ENCODE data around the gene FAM124B. TPM values are rescaled to one million over a fixed set of nuclear protein-coding genes. Genes with fewer than 3 reads are reported as not detected.

Gene FAM124B
- total and polyA plus RNA-seq, 8 donors: 0.09 to 0.78 (median 0.29) TPM; not detected in 1

DNA sequence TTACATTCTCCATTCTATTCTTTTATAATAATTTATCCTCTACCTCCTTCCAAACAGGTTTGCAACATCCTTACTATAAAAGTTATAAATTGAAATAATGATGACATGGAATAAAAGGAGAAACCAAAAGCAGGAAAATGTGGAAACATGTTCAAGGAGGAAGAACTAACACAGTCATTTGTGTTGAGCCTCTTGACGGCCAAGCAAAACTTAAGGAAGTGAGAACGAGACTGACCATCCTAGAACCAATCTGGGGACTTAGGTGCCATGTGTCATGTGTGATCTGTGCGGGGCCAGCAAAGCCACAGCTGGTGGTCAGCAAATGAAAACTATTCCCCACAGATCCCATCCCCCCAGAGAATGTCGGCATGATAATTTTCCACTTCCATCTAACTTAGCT lies 25.6 kb upstream of the FAM124B start:
- no peak overlapping the region for H3K27ac ChIP-seq

DNA sequence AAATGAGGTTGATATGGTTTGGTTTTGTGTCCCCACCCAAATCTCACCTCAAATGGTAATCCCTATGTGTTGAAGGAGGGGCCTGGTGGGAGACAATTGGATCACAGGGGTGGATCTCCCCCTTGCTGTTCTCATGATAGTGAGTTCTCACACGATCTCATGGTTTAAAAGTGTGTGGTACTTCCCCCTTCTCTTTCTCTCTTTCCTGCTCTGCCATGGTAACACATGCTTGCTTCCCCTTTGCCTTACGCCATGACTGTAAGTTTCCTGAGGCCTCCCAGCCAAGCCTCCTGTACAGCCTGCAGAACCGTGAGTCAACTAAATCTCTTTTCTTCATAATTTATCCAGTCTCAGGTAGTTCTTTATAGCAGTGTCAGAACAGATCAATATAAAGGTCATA lies 24.7 kb upstream of the FAM124B start:
- H3K36me3 ChIP-seq: no peaks in the 10 kb centered on the region
- H3K9me3 ChIP-seq: no peaks in the 10 kb centered on the region
- ATAC-seq (no peak), DNase-seq (no peak), FAIRE-seq (no peak)
- H3K27ac ChIP-seq: no peak overlapping the region
- TF ChIP-seq CTCF (IDR thresholded peaks at IDR 0.05): no peak
- no peaks in the 10 kb centered on the region for H3K4me1 ChIP-seq
- H3K27me3 ChIP-seq: no peaks in the 10 kb centered on the region
- H3K4me3 ChIP-seq: no peak overlapping the region
- WGBS, 2 donors: 65 to 66% methylated on average over 3 of the region's 3 CpGs
- intact Hi-C loops (cut with DNase I): no loop called here

More for the DNA sequence above, 25.6 kb upstream of the FAM124B start:
- H3K4me3 ChIP-seq: no peak overlapping the region
- WGBS, 2 donors: 68 to 69% methylated on average over 4 of the region's 4 CpGs
- no peaks in the 10 kb centered on the region for H3K9me3 ChIP-seq
- ATAC-seq (no peak), DNase-seq (no peak), FAIRE-seq (no peak)
- H3K36me3 ChIP-seq: no peaks in the 10 kb centered on the region
- H3K4me1 ChIP-seq: no peaks in the 10 kb centered on the region
- no peak for TF ChIP-seq CTCF (IDR thresholded peaks at IDR 0.05)
- intact Hi-C loops (cut with DNase I): no loop called here
- H3K27me3 ChIP-seq: no peaks in the 10 kb centered on the region

- H3K27ac ChIP-seq: no peak overlapping the region
- H3K4me1 ChIP-seq: no peaks in the 10 kb centered on the region
- FAIRE-seq (no peak), DNase-seq (no peak), ATAC-seq (no peak)
- 74 to 75% methylated on average over 2 of the region's 2 CpGs for WGBS, 2 donors
- TF ChIP-seq CTCF (IDR thresholded peaks at IDR 0.05): no peak
- H3K4me3 ChIP-seq: no peak overlapping the region
- no peaks in the 10 kb centered on the region for H3K27me3 ChIP-seq
- no peaks in the 10 kb centered on the region for H3K36me3 ChIP-seq
- H3K9me3 ChIP-seq: no peaks in the 10 kb centered on the region
- intact Hi-C loops (cut with DNase I): no loop called here
Measured at GRCh38 chr2:224421065-224421464, 19.2 kb upstream of the FAM124B start.

DNA sequence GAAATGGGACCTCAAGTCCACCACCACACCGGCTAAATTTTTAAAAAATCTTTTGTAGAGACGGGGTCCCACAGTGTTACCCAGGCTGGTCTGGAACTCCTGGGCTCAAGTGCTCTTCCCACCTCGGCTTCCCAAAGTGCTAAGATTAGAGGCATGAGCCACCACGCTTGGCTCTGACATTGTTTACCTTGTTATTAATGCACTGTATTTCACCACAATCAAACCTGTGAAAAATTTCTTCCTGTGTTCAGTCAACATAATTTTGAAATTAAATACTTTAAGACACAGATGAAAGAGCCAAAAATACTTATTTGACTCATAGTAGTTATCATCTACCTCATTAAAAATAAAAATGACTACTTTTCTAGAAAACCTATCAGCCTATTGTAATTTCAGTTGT lies 16.0 kb upstream of the FAM124B start:
- no peak for FAIRE-seq
- Histone ChIP-seq H3K9me3 (no peaks in the 10 kb centered on the region), H3K4me3 (no peak overlapping the region), H3K27me3 (no peaks in the 10 kb centered on the region), H3K4me1 (no peaks in the 10 kb centered on the region), H3K27ac (no peak overlapping the region), H3K36me3 (no peaks in the 10 kb centered on the region)
- TF ChIP-seq CTCF (IDR thresholded peaks at IDR 0.05): no peak
- intact Hi-C loops (cut with DNase I): no loop called here
- WGBS, 2 donors: 76 to 83% methylated on average over 4 of the region's 4 CpGs
- no peak for DNase-seq
- ATAC-seq: no peak

DNA sequence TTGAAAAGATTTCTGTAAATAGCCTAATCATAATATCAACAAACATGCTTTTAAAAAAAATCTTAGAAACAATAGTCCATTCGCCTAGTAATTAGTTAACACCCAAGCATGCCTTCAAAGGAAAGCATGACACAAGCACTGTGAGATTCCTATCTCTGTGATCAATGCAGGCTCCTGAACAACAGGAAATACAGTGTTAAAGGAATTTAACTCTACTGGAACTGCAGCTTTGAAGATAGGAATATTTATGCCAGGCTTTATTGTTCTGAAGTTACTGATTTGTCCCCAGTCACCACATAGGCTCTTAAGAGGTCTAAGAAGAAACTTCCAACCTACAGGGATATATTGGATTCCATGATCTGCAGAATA lies 15.4 kb upstream of the FAM124B start:
- Histone ChIP-seq H3K36me3 (no peaks in the 10 kb centered on the region), H3K27ac (no peak overlapping the region), H3K4me1 (no peaks in the 10 kb centered on the region), H3K9me3 (no peaks in the 10 kb centered on the region), H3K27me3 (no peaks in the 10 kb centered on the region), H3K4me3 (no peak overlapping the region)
- 28 to 37% methylated on average over 1 of the region's 1 CpG for WGBS, 2 donors
- DNase-seq: no peak
- FAIRE-seq: no peak
- ATAC-seq: no peak
- no peak for TF ChIP-seq CTCF (IDR thresholded peaks at IDR 0.05)
- intact Hi-C loops (cut with DNase I): no loop called here

All from pancreas (tissue), 10 donors.